ENCODE measurements around the gene MICU1.

GRCh38 chr10:72321248-72322029, 304.4 kb downstream of the MICU1 start:
- TF ChIP-seq CTCF (IDR thresholded peaks at IDR 0.05; ENCODE audit: insufficient read depth, low read length, poor library complexity, severe bottlenecking): no peak
- no peak for TF ChIP-seq EZH2phosphoT487 (conservative IDR thresholded peaks at IDR 0.05; ENCODE audit: low read length)

Measured in SU-DHL-6 (cell line).